Activated CD8-positive, alpha-beta memory T cell treated with anti-CD3 and anti-CD28 coated beads for 48 hours (primary cell): ENCODE measurements around the gene ARMH1.

Experiments used
- DNase-seq, 3 experiments: peaks; one replicate each; pipeline ENCODE4 v3.0.0-alpha.2; 2020; ENCODE audit warnings: low read depth in 2 of 3, low spot score in 2 of 3

ARMH1 gene

DNA sequence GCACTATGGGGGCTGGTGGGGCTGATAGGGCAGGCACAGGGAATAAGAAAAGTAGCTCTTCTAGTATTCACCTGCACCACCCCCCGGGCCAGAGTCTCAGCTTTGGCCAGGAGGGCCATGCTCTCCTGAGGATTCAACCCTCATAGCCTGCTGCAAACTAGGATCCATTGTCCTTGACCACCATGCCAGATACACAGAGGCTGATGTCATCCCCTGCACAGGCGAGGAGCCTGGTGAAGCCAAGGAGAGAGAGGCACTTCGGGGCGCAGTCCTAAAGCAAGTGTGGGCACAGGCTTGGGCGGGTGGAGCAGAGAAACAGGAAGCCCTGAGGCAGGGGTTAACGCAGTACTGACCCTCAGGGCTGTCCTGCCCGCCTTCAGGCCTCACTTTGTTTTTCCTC, 29.7 kb upstream of the ARMH1 start:
- DNase-seq = no peak

DNA sequence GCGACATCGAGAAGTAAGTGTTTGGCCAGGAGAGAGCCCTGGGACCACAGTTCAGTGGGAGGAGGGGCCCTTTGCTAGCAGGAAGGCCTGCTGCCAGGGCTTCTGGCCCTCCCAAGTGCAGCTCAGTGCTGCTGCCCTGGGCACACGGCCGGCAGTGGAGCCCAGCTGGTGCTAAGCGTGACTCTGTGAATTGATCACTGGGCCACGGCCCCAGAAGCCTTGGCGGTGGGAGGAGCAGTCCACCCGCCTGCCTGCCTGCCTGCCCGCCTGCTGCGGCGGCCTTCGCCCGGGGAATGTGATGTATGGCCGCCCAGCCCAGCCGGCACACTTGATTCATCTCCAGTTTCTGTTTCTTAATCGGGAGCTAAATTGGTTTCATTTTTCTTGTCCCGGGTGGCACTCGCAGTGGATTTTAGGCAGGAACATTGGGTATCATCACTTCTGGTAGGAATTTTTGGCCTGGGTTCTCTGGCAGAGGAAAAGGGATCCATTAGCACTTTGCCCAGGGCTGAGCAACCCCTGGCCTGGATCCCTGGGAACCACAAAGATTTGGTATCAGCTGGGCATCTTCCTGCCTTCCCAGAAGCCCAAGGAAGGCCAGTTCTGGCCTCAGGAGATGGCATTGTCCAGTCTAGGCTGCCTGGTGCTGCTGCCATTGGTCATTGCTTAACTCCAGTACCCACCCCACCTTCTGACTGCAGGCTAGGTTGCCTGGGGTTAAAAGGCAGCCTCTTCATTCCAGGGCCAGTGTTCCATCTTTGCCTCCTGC, 28.9 kb upstream of the ARMH1 start:
- DNase-seq = no peak

- no peak for DNase-seq
Observed at GRCh38 chr1:44646261-44647110, 28.0 kb upstream of the ARMH1 start.

- DNase-seq = no peak
Observed at GRCh38 chr1:44647896-44648295, 26.6 kb upstream of the ARMH1 start.

DNA sequence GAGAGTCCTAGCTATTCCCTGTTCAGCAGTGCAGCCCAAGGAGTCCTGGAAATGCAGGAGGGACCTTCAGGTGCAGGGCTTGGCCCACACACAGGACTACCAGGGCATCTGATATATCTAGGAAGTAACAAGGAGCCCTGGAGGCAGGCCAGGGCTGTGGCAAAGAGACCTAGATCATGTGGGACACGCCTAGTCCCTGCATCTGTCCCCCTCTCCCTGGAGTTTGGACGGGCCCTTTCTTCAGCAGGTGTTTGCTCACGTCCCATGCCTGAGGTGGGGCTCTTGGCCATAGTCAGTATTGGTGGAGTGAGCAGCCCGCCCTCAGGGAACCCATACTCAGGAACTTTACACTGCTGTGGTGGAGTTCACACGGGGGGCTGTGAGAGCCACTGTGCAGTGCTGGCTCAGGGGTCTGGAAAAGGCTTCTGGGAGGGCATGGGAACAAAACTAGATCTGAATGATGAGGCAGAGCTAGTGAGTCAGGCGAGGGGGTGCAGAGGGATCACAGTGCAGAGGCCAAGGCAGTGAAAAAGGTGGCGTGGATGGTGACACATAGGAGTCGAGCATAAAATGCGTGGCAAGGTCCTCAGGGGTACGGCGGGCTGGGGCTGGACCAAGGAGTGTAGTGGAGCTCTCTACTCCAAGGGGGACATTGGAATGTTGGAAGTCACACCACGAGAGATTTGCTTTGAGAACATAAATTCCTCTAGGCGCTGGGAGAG, 25.8 kb upstream of the ARMH1 start:
- no peak for DNase-seq

DNA sequence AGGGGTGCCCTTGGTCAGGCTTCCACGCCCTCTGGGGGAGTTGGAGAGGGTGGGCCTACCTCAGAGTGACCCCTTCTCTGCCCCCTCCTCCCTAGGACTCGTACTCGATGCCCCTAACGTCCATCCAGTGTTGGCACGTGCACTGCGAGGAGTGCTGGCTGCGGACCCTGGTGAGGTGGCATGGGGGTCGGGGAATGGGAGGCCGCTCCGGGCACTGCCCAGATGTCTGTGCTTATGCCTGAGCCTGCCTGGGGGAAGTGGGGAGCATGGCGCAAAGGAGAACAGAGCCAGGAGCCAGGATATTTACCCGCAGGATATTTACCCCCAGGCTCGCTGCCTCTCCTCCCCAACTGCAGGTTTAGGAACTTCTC, 24.7 kb upstream of the ARMH1 start:
- no peak for DNase-seq

GRCh38 chr1:44650159-44650831, 24.2 kb upstream of the ARMH1 start:
- DNase-seq = no peak

DNA sequence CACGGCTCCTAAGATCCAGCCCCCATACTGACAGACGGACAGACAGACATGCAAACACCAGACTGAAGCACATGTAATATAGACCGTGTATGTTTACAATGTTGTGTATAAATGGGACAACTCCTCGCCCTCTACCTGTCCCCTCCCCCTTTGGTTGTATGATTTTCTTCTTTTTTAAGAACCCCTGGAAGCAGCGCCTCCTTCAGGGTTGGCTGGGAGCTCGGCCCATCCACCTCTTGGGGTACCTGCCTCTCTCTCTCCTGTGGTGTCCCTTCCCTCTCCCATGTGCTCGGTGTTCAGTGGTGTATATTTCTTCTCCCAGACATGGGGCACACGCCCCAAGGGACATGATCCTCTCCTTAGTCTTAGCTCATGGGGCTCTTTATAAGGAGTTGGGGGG, 23.4 kb upstream of the ARMH1 start:
- no peak for DNase-seq

GRCh38 chr1:44652445-44653106, 21.9 kb upstream of the ARMH1 start:
- peak; percentile 40 to 74 (median 59) for DNase-seq

DNA sequence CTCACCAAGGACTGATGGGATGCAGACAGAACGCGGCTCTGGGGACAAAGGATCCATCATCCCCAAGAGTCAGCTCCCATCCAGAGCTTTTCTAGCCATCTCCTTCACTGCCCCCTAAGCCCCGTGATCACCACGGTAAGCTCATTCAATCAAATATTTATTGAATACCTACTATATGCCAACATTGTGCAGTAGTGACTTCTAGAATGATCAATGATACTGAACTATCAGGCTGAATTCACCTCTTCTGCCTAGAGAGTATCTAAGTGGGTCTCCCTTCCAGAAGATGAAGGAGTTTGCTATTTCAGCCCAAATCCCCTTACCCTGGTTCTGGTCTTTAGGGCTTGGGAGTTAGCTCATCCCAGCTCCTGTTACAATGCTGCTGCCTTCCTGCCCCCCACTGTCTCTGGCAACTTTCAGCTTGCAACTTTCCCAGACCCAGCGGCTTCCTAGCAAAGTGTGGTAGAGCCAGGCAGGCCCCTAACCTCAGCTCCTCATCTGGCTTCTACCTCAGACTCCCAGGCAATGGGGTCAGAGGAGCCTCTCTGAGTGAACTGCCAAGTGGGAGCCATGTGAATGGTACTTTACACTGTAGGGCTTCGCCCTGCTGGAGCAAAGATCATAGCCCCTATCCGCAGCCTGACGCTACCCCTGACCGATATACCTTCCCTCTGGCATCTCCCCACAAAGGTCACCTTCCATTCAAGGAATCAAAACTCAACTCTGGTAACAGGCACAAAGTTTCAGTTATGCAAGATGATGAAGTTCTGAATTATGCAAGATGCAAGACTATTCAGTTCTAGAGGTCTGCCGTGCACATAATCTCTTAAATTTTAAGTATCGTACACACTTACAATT, 21.2 kb upstream of the ARMH1 start:
- DNase-seq = no peak

DNA sequence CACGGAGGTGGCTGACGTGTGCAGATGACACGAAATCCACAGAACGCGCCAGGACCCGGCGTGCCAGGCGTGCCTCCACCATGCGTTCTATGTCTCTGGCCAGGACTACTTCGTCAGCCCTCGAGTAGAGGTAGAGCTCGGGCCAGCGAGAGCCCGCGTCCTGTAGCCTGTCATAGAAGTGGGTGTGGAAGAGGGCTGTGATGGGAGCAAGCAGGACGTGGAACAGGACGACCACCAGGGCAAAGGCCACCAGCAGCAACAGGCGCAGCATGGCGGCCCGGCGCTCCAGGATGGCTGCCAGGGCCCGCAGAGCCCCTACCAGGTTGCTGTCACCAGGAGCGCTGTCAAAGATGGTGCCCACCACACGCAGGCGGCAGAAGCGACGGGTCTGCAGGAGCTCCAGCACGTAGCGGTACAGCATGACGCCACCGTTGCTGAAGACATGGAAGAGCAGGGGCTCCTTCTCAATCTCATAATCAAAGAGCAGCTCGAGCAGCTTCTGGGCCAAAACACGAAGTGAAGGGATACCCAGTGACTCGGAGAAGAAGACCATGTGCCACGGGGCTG, 19.8 kb upstream of the ARMH1 start:
- DNase-seq = no peak

DNA sequence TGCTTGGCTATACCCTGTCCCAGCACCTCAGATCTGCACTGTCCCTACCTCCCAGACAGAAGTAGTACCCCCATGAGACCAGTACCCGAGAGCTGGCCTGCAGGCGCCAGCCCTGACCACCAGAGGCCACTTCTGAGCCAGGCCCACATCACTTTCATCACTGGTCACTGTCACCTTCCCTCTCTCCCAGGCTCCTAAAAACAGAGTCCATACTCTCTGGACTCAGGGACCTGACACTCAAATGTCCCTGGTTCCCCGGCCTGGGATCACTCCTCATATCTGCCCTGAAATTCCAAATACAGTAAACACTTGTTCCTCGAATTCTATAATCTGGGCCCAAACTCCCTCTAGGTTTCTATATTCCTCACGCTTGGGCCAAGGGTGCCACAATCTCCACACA, 18.9 kb upstream of the ARMH1 start:
- no peak for DNase-seq

- no peak for DNase-seq
Observed at GRCh38 chr1:44659566-44659965, 14.9 kb upstream of the ARMH1 start.

GRCh38 chr1:44660176-44660575, 14.3 kb upstream of the ARMH1 start:
- no peak for DNase-seq

GRCh38 chr1:44661781-44662682, 12.5 kb upstream of the ARMH1 start:
- DNase-seq = no peak

DNA sequence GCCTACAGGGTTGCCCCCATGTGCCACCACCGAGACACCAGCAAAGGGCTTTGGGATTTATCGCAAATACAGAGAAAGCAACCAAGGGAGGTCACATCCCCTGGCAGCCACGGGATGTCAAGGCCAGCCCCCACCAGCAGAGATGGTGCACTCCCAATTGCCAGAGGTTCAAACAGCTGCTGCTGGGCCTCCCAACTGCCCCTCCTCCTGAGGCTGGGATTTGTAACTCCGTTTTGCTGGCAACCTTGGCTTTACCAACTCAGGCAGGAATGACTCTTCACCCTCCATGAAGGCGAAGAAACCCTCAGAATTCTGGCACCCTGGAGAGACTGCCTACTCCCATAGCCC, 11.9 kb upstream of the ARMH1 start:
- DNase-seq = no peak

DNA sequence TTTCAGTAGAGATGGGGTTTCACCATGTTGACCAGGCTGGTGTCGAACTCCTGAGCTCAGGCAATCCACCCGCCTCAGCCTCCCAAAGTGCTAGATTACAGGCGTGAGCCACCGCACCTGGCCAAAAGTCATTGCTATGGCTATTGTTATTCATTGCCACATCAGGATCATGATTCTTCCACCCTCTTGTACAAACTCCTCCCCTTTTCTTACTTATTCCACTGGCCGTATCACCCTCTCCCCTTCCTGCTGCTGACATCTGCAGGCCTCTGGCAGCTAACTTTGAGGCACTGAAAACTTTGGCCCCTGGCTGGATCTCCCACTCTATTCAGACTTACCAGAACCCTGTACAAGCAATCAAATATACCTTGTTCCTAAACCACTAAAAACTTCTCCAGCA, 11.1 kb upstream of the ARMH1 start:
- DNase-seq = no peak

DNA sequence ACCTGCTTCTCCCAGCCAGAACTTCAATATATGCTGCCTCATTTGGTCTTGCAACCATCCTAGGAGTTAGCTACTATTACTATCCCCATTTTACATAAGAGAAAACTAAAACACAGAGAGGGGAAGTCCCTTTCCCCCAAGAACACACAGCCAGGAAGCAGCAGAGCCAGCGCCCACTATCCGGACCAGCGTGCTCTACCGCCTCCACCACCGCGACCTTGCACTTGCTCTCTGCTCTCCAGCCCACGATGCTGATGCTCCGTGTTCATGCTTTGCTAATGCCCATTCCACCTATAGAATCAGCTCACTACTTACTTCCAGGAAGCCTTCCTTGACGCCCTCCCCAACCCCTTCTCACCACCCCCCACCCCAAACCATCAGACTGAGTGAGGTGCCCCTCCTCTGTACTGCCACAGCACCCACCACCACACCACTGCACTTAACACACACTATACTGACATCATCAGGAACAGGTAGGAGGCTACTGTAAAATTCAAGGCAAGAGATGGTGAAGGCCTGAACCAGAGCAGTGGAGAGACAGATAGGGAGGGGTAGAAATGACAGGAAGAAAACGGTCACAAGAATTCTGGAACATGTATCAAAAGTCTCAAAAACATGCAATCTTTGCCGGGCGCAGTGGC, 9.7 kb upstream of the ARMH1 start:
- no peak for DNase-seq
